RPMI7951 (cell line): ENCODE measurements around the gene NCK1. TPM values are rescaled to one million over a fixed set of nuclear protein-coding genes. Genes with fewer than 3 reads are reported as not detected.

Experiments used
- DNase-seq: peaks from one replicate; pipeline ENCODE4 v3.0.0-alpha.2; 2012; ENCODE audit warnings: low read depth
- total RNA-seq: library from RNA; depleted of rRNA; stranded (reverse); fragments of >200 nt; shearing (Covaris generic); gene quantifications from 2 replicates; pipeline ENCODE4 v1.2.3, GENCODE V29; 2014

NCK1 gene
- total RNA-seq, 1 experiment from 2014 or later = 35.8 TPM

DNA sequence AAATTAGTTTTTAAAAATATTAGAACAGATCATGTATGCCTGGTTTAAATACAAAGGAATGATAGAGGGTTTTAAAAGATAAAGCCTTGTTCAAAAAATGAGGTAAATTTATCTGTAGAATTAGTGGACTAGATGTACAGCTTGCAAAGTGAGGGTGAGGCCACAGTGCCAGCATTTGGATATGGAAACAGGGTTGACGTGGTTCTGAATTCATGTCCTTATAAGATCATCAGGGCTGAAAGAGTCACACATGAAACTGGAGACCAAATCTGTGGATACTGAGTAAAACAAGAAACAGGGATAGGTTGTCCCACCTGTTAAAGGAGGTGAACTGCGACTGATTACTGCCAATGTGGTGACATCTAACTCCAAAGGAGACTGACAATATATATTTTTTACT lies 46.3 kb downstream of the NCK1 start:
- no peak for DNase-seq

DNA sequence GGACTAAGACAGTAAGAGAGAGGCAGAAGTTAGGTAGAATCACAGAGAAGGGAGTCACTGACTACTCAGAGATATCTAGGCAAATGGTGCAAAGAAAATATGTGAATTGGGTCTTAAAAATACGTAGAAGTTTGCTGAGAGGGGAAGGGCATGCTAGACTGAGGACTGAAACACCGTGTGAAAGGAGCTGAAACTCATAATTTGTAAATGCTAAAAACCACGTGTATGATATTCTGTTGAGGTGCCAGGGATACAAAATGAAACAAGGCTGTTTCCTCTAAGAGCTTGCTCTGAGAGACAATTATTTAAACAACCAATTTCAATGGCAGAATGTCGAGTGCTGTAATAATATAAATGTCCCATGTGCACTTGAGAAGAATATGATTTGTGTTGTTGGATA lies 47.2 kb downstream of the NCK1 start:
- no peak for DNase-seq

DNA sequence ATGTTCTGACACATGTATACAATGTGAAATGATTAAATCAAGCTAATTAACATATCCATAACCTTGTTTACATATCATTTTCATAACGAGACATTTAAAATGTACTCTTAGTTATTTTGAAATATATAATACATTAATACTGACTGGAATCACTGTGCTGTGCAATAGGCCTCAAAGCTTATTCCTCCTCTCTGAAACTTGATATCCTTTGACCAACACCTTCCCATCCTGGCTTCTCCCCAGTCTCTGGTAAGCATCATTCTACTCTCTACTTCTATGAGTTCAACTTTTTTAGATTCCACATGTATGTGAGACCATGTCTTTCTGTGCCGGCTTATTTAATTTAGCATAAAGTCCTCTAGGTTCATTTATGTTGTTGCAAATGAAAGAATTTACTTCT lies 48.7 kb downstream of the NCK1 start:
- no peak for DNase-seq

DNA sequence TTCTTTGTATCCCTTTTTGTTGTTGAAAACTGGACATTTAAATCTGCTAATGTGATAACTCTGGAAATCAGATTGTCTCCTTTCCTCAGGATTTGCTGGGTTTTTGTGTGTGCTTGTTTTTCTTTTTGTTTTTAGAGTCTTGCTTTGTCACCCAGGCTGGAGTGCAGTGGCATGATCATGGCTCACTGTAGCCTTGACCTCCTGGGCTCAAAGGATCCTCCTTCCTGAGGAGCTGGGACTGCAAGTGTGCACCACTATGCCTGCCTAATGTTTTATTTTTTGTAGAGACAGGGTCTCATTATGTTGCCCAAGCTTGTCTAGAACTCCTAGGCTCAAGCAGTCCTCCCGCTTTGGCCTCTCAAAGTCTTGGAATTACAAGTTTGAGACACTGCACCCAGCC lies 51.2 kb downstream of the NCK1 start:
- no peak for DNase-seq

DNA sequence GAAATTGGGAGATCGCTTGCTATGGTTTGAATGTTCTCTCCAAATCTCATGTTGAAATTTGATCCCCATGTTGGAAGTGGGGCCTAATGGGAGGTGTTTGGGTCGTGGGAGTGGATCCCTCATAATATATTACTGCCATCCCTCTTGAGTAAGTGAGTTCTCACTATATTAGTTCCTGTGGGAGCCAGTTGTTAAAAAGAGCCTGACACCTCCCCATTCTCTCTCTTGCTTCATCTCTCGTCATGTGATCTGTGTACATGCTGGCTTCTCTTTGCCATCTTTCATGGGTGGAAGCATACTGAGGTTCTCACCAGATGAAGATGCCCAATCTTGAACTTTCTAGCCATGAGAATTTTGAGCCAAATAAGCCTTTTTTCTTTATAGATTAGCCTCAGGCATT lies 52.7 kb downstream of the NCK1 start:
- no peak for DNase-seq

DNA sequence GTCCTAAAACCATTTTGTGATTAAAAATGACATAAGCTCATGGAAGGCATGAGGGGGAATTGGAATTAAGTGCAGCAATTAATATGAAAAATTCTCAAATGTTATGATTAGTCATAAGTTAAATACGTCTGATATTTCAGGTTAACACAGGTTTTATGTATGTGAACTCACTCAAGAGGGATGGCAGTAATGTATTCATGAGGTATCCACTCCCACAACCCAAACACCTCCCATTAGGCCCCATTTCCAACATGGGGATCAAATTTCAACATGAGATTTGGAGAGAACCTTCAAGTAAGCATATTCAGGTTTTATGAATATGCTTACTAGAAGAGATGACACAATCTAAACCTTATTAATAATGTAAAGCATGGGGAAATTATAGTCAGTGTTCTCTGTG lies 54.2 kb downstream of the NCK1 start:
- DNase-seq = no peak

DNA sequence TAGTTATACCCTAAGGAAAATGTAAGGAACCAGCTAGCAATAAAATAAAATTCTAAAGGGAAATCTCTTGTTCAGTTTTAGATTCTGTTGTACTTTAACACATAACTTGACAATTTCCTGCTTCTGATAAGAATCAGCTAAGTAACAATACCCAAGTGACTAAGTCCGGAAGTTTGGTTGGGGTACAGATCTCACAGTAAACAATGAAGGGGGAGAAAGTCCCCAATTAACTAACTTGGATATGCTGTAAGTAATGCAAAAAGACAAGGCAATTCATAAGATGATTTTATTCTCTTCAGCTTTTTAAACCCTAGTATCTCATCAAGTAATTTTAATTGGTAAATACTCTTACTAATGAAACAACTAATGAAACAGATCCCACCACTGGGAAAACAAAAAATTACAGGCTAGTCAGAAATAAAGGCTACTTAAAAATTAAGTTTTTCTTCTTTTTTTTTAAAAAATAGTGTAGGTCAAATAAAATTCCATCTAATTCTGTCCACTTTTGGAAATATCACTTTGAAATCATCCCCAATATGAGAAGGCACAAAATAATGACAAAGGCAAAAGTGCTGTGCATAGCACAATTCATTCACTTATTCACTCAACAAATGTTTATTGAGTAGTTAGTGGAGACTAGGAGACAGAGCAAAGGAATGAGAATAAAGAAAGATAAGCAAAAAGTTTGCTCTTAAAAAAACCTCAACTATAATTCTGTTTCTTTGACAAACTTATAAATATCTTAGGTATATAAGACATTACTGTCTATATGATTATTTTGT lies 58.0 kb downstream of the NCK1 start:
- DNase-seq = no peak

DNA sequence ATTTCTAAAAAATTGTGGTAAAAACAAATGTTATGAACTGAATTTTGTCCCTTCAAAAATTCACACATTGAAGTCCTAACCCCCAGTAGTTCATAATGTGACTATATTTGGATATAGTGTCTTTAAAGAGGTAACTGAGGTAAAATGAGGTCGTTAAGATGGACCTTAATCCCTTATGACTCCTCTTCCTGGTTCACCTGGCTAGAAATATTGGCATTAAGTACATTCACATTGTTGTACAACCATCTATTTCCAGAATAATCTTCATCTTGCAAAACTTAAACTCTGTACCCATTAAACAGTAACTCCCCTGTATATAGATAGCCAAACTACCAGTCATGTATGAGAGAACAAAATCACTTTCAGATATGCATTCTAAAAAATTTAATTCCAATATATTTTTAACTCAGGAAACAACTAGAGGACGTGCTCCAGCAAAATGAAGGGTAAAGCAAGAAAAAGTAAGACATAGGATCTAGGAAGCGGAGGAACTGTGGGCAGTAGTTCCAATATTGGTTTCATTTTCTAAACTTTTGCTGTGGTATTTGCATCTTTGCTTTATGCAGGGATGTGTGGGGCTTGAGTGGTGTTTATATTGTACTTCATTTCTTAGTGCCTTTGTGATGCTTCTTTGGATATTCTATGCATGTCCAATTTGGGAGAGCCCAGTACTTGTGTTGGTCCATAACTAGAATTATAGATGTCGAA lies 59.0 kb downstream of the NCK1 start:
- DNase-seq = no peak

DNA sequence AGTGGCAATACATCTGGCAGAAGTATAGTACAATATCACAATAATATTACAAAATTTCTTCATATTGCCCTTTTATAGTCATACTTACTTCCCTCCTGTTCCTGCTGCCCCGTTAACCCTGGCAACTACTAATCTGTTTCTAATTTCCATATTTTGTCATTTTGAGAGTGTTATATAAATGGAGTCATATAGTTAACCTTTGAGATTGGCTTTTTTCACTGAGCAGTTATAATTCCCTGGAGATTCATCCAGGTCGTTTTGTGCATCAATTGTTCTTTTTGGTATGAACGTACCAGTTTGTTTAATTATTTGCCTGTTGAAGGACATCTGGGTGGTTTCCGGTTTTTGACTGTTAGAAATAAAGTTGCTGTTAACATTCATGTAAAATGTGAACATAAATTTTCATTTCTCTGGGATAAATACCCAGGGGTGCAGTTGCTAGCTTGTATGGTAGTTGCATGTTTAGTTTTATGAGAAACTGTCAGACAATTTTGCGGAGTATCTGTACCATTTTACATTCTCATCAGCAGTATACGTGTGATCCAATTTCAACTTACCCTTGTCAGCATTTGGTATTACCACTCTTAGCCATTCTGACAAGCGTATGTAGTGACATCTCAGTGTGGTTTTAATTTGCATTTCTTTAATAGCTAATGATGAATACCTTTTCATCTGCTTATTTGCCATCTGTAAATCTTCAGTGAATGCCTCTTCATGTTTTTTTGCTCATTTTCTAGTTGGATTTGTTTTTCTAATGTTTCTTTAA lies 63.6 kb downstream of the NCK1 start:
- no peak for DNase-seq

DNA sequence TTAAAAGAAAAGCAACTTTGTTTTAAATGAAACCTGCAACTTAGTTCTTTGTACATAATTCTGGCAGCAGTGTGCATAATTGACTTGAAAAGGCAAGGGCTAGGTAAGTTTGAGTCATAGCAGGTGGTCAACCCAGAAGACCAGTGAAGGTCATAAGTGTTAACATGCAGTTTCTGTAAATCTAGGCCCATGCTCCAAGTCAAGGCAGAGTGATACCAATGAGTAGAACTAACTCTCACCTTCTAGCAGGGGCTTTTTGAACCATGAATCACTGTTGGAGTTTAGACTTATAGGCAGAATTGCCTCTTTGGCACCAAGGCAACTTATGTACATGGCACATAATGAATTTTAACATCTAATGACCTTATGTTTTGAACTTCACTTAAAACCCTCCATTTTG lies 66.2 kb downstream of the NCK1 start:
- DNase-seq = no peak

DNA sequence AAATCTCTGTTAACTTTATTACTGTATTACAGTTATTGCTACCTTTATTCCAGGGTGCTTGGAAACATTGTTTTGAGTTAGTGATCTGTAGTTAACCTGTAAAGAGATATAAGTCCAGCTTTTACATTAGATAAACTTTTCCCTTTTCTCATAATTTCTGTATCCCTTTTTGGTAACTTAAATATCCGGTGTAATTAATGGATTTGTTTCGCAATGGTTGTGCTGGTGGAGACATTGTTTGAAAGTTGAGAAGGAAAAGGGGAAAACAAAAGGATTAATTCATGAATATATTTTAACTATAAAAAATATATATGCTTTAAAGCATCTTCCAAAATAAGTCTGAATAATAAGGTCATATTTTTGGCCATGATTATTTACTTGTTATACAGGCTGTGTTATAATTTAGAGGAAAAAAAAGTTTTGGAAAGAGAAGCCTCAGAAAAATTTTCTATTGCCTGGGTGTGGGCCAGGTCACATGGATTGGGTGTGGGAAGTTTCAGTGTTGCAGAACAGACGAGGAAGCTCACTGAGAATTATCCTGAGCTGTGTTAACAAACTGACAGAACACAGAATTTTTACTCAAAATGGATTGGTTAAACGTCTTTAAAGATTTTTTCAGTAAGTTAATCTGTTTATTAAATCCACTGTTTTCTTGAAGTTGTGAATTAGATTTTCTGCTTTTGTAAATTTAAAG lies 68.1 kb downstream of the NCK1 start:
- DNase-seq = peak; percentile 17

DNA sequence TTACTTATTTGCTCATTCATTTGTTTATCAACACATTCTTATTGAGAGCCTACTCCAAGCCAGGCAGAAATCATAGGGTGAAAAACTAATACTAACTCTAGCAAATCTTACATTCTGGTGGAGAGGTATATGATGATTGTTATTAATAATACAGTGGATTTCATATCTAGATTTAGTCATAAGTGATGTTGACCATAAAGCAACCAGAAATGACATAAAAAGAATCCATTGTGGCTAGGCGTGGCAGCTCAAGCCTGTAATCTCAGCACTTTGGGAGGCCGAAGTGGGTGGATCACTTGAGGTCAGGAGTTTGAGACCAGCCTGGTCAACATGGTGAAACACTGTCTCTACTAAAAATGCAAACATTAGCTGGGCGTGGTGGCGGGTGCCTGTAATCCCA lies 69.6 kb downstream of the NCK1 start:
- no peak for DNase-seq

DNA sequence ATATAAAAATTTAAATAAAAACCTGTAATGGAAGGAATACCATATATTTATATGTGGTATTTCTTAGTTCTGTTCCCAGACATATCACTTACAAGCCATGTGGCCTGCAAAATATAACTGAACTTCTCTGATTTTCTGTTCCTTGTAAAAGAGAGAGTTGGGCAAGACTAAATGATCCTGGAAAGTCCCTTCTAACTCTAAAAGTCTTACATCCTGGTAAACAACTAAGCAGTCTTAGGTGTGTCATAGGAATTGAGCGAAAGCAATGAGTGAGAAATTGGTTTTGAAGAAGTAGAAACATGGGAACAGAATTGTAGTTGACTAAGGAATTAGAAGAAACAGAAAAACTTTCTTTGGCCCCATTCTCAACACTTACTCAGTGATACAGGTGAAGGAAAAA lies 70.5 kb downstream of the NCK1 start:
- no peak for DNase-seq

DNA sequence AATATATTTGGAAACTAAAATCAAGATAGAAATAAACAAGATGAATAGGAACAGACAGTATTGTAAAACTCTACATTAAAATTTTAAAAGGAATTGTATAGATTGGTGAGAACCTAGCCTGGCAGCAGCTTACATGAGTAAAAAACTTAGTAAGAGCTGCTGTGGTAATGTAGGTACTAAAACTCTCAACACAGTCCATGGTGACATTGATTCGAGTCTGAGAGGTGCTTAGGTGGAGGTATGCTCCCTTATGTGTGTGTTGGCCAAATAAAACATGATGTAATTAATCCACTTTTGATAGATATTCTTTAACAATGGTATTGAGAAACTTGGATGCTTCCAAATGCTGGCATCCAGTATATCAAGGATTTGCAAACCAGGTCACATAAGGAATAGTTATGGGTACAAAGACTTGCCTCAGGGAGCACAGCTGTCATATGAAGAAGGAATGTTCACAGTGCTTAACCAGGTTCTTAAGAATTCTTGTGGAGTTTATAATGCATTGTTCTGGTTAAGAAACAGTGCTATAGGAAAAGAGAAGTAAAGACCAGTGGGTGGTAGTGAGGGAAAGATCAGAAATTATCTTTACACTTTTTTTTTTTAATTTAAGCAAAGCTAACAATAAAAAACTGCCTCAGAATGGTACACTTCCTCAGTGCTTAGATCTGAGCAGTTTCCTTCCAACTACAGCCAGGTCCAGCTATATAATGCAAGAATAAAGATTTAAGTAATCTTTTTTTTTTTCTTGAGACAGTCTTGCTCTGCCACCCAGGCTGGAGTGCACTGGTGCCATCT lies 71.2 kb downstream of the NCK1 start:
- peak; percentile 23 for DNase-seq

DNA sequence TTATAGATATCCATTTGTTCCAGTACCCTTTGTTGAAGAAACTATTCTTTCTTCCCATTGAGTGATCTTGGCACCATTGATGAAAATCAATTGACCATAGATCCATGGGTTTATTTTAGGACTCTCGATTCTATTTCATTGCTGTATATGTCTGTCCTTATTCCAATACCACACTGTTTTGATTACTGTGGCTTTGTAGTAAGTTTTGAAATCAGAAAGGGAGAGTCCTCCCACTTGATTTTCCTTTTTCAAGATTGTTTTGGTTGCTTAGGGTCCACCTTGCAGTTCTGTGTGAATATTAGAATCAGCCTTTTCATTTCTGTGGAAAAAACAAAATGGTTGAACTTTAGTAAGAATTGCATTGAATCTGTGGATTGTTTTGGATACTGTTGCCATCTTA lies 75.2 kb downstream of the NCK1 start:
- no peak for DNase-seq

DNA sequence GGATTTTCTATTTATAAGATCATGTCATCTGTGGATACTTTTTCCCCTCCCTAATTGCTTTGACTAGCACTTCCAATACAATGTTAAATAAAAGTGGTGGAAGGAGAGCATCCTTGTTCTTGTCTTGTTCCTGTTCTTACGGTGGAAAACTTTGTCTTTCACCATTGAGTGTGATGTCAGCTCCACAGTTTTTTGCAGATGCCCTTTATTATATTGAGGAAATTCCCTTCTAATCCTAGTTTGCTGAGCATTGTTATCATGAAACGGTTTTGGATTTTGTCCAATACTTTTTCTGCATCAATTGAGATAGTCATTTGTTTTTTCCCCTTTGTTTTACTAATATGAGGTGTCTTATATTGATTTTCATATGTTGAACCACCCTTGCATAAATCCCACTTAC lies 75.8 kb downstream of the NCK1 start:
- DNase-seq = no peak

DNA sequence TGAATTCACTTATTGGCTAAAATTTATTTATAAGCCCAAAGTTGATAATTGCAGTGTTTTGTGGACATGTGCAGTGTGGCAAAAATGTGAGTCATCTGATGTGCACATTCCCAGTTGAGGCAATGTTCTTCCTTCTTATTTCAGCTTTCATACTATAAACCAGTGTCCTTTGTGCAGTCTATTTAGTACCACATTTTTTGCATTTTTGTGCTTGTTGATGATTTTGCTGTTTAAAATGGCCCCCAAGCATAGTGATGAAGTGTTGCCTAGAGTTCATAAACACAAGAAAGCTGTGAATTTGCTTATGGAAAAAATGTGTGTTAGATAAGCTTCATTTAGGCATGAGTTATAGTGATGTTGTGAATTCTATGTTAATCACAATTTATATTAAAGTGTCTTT lies 76.3 kb downstream of the NCK1 start:
- DNase-seq = peak; percentile 57

DNA sequence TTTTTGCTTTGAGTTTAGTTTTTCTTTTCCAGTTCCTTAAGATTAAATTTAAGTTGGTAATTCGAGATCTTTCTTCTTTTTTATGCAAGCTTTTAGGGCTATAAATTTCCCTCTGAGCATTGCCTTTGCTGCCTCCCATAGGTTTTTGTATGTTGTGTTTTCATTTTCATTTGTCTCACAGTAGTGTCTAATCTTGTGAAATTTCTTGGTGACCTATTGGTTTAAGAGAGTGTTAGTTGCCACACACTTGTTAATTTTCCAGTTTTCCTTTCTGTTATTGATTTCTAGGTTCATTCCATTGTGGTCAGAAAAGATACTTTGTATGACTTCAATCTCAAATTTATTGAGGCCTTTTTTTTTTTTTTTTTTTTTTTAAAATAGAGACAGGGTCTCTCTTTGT lies 77.5 kb downstream of the NCK1 start:
- DNase-seq = no peak

DNA sequence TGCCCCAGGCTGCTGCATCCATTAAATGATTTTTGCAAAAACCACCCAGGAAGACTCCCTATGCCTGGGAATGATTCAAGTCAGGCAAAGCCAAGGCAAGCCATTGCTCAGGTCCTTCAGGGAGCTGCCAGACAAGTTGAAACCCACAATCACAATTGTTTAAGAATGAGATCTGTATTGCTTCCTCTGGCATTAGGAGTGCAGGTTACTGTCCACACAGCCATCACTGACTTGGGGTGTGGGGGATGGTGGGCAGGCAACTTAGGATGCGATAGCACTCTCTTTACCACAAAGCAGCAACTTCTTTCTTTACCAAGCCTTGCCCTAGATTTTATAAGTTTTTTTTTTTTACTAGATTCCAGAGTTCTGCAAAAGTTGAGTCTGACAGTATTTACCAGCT lies 80.8 kb downstream of the NCK1 start:
- peak; percentile 26 for DNase-seq

DNA sequence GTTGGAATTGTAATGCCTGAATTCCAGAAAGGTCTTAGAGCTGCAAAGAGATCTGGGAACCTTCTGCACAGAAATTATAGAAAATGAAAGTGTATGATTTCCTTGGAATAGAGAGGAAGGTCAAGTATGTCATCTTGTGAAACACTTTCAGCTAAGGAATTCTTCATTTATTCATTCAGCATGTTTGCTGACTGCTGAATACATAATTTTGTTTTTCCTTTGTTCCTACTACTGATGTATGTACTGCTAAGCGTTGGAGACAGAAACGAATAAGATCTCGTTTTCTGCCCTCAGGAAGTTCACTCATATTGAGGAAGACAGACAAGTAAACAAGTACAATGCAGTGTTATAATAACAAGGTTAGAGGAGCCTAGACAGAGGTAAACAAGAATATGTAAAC lies 81.4 kb downstream of the NCK1 start:
- no peak for DNase-seq

DNA sequence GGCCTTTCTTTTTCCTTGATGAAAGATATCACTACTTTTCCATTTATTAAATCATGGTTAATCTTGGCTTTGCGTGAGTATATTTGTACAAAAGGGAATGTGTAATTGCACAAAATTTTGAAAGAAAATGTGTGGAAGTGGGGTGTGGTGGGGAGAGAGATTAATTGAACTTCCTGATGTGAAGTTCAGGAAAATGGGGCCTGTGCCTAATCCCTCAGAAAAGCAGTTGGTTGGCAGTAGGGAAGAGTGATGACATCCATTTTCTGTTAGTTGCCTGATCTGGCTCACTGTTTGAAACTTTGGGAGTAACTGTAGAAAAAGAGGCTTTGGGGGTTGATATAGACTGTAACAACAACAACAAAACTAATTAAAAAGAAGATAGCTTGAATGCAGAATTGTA lies 85.0 kb downstream of the NCK1 start:
- no peak for DNase-seq
